HG03457 (cell line): Measurements from ENCODE around the gene RPS29.
"Not testable (repeated sequence)": the region's sequence is repeated elsewhere in the genome, so short reads cannot be mapped to it uniquely, and the experiment has no call there.

Experiments used
- ATAC-seq: cut with Tn5 transposase; IDR thresholded peaks from one replicate; pipeline ENCODE4 v1.9.1; 2021; ENCODE audit warnings: moderate number of reproducible peaks; ENCODE audit not compliant: unreplicated experiment

Gene RPS29

DNA sequence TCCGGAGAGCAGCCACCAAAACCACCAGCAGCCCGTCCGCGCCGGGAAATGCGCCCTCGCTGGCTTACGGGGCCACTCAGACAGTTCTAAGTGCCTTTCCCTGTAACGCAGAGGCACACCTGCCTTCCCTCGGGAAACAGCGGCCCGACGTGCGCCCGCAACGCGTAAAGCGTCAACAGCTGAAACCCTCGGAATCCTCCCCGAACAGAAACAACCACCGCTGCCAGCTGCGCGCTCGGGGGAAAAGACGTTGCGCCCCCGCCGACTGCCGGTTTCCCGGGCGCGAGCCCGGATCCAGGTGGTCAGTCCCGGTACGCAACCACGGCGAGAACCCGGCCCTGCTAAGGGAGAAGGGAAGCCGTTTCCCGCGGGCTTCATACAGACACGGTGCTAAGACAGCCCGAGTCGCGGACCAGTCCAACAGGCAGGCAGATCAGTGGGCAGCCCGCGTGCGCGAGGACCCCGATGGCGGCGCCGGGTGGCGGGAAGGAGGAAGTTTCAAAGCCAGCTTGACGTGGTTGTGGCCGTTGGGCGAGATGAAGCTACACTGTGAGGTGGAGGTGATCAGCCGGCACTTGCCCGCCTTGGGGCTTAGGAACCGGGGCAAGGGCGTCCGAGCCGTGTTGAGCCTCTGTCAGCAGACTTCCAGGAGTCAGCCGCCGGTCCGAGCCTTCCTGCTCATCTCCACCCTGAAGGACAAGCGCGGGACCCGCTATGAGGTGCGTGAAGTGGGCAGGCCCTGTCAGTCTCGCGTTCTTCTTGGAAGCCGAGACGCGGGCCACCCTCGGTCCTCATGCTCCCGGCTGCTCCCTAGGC, 12.5 kb upstream of the RPS29 start, which contains the start of gene LRR1:
Gene LRR1, plus strand, starts transcription at position 456 of the 816 bp plus-strand sequence. Its CDS starts 81 bp downstream, at position 537.
- ATAC-seq: peak; percentile 43

DNA sequence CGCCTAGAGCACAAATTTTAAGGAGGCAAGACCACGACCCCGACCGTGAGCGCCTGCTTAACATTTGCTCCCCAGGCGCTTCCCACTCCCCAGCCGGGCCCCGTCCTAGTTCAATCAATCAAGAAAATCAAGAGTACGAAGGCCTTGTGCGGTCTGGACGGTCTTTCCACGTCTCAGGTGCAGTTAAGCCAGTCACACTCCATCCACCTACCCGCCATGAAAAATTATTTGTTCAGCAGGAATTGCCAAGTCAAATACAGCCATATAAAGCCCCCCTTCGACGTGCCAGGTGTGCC, 12.0 kb upstream of the RPS29 start:
- no peak for ATAC-seq

DNA sequence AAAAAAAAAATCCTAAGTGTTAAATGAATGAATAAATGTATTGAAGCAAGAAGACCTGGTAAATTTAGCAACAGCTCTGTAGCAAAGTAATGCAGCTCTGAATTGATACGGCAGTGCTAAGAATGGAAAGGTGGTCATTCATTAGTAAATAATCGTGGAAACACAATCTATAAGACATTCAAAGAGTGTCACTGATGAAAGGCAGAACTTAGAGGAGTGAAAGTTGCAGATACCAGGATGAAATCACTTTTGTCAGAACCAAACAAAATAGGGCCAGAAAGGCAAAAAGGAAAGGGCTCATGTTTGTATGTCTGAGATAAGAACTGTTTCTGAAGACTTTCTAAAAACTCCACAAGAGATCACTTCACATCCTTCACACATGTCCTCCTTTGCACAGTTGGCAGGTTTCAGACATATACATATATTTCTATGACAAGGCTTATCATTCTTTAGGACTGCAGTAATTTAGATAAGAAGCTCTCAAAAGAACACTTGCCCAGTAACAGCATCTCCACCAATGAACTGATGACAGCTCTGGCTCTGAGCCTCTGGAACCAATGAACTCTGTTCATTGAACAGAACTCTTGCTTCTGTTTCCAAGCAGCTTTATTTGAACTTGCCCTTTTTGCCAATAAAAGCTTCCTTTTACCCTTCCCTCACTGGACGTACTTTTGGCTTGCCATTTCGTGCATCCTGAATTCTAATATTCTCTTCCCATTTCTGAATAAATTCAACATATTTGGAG, 8.3 kb upstream of the RPS29 start:
- no peak for ATAC-seq

DNA sequence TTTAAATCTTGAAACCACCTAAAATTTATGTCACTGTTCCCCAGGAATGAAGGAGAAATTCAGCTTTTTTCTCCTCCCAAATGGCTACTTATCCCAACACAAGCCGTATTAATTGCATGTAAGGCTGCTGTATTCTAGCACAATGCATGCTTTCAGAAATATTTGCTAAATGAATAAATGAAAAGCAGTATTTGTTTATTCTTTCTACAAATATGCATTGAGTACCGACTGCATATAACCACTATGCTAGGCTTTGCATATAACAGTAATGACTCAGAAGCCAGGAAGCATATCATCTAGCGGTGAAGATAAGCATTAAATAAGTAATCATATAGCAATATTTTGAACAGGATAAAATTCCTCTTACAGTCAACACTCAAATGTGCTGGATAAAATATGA, 6.8 kb upstream of the RPS29 start:
- ATAC-seq: peak; percentile 33

DNA sequence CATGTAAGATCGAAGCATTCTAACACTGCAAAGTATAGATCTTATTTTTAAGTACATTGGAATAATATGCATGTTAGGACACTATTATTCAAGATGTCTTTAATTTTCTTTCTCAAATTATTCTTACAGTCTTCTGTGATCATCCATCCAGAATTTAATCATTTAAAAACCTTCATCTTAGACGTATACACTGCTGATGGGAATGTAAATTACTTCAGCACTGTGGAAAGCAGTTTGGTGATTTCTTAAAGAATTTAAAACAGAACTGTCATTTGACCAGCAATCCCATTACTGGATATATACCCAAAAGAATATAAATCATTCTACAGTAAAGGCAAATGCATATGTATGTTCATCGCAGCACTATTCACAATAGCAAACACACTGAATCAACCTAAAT, 3.2 kb upstream of the RPS29 start:
- no peak for ATAC-seq

DNA sequence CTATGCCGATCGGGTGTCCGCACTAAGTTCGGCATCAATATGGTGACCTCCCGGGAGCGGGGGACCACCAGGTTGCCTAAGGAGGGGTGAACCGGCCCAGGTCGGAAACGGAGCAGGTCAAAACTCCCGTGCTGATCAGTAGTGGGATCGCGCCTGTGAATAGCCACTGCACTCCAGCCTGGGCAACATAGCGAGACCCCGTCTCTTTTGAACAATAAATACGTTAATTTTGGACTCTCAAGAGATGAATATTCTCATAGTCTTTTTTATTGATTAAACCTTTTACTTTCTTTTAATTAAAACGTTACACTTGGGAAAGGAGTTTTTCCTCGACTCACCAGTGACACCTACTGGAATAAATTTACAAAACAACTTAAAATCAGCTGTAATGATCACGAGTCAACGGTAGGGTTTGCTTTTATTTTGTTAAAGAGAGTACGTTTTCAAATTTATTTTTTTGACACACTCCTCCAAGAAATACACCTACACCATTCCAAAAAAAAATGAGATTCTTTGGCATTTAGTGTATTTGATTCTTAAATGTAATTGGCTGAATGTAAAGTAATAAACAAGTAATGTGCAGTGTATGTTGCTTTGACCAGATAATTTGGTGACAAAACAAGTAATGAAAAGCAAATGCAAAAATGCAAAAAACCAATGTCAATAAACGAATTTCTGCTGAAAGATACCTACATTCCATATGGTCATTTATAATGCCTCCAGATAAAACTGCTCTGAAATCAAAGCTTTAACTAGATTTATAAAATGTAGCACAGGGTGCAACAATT, 687 bp upstream of the RPS29 start:
- ATAC-seq: peak; percentile 19

DNA sequence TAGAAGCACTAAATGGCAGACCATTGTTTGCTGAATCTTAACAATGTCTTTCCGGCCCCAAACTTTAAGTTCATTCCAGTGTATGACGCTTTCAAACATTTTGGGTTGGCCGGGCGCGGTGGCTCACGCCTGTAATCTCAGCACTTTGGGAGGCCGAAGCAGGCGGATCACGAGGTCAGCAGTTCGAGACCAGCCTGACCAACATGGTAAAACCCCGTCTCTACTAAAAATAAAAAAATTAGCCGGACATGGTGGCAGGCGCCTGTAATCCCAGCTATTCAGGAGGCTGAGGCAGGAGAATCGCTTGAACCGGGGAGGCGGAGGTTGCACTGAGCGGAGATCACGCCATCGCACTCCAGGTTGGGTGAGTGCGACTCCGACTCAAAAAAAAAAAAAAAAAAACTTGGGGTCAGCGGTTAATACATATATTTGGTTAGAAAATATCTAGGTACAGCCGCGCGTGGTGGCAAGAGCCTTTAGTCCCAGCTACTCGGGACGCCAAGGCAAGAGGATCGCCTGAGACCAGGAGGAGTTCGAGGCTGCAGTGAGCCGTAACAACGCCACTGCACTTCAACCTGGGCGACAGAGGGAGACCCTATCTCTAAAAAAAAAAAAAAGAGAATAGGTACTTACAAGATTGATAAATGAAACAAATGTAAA, 1.1 kb downstream of the RPS29 start:
- ATAC-seq: not testable (repeated sequence)

DNA sequence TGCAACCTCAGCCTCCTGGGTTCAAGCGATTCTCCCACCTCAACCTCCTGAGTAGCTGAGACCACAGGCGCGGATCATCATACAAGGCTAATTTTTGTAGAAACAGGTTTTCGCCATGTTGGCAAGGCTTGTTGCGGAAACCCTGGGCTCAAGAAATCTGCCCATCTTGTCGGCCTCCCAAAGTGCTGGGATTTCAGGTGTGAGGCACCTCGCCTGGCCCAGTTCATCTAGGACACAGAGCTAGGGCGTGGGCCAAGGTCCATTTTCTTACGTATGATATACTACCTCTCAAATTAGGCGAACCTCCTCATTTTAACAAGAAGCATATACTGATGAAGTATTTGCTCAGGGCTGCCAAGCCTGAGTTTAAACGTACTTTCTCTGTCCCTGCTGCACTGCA, 2.1 kb downstream of the RPS29 start:
- no peak for ATAC-seq

DNA sequence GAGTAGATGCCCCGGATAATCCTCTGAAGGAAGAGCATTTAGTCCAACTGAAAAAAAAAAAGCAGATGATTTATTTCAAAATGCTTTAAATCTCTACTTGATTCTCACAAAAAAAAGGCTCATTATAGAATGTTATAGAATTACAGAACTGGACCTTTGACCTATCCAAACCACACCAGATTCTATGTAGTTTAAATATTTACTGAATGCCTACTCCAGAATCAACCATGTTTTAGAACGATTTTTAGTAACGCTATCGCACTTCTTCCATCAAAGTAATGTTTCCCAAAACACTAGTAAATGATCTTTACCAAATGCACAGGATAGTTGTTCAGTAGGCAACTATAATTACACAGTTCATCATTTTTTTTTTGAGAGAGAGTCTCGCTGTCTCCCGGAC, 2.6 kb downstream of the RPS29 start:
- no peak for ATAC-seq

DNA sequence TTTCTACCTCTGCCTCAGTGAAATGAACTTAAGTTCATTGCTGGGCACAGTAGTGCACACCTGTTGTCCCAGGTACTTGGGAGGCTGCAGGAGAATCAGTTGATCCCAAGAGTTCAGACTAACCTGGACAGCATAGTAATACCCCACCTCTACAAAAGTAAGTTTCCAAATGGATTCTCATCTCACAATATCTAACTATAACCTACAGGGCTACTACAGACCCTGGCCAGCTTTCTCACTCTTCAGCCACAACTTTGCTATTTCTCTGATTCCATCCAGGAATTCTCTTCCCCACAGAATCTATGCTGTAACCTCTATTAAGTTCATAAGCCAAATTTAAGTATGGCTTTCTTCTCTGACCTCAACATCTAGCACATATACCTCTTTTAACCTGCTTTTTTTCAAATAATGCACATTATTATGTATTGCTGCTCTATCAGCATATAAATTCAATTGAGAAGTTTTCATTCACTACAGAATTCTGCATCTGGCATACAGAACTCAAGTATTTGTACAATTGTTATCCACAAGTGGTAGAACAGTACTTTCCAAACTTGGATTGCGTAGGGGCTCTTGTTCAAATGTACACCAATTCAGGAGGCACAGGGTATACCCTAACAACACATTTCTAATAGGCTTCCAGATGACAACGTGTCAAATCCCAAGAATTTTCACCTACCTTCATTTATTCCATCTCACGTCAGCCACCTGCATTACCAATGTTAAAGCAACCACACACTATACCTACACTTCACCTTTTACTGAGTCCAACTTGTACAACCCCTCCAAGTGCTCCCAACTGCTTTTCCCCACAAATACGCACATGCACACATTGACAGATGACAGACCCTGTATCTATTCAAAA, 3.8 kb downstream of the RPS29 start:
- ATAC-seq: no peak

DNA sequence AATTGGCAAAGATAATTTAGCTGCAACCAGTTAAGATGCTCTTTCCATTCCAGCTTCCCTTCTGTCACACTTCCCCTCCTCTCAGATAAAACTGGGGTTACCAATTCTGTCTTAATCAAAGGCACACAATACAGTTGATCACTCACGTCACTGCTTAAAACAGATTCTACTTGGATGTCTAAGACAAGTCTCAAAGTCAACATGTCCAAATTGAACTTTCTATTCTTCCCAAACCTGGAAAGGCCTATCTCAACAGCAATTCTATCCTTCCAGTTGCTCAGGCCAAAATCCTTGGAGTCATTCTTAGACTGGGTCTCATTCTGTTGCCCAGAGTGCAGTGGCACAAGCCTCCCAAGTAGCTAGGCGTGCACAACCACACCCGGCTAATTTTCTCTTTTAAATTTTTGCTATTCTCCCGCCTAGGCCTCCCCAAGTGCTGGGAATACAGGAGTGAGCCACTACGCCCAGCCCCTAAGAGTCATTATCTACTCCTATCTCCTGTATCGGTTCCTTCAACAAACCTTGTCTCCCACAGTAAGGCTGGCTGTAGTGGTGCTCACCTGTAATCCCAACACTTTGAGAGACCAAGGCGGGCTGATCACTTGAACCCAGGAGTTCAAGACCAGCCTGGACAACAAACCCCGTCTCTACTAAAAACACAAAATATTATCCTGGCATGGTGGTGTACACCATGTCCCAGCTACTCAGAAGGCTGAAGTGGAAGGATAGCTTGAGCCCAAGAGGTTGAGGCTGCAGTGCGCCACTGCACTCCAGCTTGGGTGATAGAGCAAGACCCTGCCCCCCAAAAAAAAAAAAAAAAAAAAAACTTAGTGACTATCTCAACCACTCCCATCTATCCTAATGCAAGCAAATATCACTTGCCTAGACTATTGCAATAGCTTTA, 4.7 kb downstream of the RPS29 start:
- ATAC-seq: no peak

DNA sequence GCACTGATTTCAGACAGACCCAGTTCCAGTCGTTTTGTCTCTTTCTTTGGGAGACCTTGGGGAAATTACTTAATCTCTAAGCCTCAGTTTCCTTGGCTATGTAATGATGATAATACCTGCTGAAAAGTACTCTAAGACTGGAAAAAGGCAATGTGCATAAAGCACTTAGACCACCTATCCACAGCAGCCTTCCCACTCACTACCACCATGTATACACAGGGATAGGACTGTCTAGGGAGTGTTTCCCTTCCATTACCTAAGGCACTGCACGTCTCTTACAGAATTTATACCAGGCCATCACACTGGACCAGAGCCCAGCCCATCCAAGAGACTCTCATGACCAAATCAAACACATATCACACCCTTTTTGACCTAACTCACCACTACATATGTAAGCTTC, 6.3 kb downstream of the RPS29 start:
- no peak for ATAC-seq

DNA sequence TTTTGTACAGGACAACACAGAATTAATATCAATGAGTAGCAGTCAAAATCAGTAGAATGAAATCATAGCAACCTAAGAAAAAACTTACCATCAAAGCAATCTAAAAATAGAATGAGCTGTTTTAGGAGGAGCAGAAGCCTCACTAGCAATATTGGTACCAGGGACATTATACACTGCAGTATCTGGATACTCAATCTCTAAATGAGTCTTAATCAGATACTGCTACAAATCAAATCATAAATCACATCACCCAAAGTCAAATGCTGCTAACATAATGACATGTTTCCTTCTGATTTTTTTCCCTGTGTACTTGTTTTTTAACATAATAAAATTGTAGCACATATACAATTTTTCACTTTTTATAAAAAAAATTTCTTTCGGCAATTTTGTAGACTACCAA, 8.0 kb downstream of the RPS29 start:
- ATAC-seq: no peak

DNA sequence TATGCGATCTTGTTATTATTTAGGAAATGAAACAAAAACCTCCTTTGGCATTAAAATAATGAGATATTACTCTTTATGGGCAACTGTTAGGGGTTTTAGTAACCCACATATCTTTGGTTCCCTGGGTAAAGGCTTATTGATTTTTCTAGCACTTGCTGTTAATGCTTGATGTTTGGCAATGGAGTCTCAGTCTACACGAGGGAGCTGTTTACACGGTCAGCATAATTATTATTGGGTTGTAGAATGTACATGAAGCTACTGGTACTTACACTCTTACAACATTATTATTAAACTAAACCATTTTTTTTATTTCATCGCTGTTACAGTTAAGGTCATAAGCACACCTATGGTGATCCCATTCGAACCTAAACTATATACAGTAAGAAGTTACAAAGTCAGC, 12.1 kb downstream of the RPS29 start:
- ATAC-seq: no peak

DNA sequence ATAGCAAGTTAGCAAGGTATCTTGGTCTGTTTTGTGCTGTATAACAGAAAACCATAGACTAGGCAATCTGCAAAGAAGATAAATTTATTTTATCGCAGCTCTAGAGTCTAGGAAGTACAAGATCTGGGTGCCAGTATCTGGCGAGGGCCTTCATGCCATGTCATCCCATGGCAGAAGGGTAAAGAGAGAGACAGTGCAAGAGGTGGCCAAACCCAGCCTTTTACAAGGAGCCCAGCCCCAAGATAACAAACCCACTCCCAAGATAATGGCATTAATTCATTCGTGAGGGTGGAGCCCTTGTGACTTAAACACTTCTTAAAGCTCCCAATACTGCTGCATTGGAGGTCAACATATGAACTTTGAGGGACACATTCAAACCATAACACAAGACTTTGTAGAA, 16.9 kb downstream of the RPS29 start:
- no peak for ATAC-seq

DNA sequence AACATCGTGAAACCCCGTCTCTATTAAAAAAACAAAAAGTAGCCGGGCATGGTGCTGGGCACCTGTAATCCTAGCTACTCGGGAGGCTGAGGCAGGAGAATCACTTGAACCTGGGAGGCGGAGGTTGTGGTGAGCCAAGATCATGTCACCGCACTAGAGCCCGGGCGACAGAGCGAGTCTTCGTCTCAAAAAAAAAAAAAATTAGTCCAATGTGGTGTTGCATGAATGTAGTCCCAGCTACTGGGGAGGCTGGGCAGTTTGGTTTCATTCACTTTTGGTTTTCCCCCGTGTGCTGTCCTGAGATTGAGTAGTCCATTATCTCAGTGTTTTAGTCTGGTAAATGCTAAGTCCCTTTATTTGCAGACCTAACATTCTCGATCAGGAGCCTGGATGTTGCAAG, 19.5 kb downstream of the RPS29 start:
- no peak for ATAC-seq

DNA sequence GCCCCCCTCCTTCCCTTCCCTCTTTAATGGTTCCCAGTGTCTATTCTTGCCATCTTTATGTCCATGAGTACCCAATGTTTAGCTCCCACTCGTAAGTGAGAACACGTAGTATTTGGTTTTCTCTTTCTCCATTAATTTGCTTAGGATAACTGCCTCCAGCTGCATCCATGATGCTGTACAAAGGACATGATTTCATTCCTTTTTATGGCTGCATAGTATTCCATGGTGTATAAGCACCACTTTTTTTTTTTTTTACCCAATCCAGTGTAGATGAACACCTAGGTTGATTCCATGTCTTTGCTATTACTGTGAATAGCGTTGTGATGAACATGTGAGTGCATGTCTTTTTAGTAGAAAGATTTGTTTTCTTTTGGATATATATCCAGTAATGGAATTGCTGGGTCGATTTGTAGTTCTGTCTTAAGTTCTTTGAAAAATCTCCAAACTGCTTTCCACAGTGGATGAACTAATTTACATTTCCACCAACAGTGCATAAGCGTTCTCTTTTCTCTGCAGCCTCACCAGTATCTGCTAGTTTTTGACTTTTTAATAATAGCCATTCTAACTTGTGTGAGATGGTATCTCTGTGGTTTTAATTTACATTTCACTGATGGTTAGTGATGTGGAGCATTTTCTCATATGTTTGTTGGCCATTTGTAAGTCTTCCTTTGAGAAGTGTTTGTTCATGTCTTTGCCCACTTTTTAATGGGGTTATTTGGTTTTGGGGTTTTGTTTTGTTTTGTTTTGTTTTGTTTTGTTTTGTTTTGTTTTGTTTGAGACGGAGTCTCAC, 26.0 kb downstream of the RPS29 start:
- no peak for ATAC-seq

DNA sequence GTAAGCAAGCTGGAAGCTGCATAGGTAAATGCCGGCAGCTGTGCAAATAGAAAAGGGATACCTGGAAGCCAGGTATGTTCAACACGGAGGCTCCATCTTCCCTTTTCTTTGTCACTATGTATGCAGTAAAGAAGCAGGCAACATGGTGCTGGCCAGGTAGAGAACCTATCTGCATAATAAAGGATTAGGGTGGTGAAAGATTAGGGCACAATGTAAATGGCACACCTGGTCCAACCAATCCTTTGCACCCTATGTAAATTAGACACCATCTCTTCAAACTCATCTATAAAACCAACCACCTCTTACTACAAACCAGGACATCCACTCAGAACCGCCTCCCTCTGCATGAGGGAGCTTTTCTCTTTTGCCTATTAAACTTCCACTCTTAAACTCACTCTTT, 32.3 kb downstream of the RPS29 start:
- ATAC-seq: no peak
